Hematopoietic multipotent progenitor cell treated with erythropoietin and hydrocortisone succinate and interleukin-3 and kit ligand, for 8 days (in vitro differentiated cells): ENCODE results near the gene LHX2.
A peak's percentile ranks its signal among the peaks of the same experiment; 100 is the strongest.
"Not testable (repeated sequence)": the region's sequence is repeated elsewhere in the genome, so short reads cannot be mapped to it uniquely, and the experiment has no call there.

Experiments
- DNase-seq: peaks from one replicate; pipeline ENCODE4 v3.0.0-alpha.2; 2015

Gene LHX2, protein sequence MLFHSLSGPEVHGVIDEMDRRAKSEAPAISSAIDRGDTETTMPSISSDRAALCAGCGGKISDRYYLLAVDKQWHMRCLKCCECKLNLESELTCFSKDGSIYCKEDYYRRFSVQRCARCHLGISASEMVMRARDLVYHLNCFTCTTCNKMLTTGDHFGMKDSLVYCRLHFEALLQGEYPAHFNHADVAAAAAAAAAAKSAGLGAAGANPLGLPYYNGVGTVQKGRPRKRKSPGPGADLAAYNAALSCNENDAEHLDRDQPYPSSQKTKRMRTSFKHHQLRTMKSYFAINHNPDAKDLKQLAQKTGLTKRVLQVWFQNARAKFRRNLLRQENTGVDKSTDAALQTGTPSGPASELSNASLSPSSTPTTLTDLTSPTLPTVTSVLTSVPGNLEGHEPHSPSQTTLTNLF

DNA sequence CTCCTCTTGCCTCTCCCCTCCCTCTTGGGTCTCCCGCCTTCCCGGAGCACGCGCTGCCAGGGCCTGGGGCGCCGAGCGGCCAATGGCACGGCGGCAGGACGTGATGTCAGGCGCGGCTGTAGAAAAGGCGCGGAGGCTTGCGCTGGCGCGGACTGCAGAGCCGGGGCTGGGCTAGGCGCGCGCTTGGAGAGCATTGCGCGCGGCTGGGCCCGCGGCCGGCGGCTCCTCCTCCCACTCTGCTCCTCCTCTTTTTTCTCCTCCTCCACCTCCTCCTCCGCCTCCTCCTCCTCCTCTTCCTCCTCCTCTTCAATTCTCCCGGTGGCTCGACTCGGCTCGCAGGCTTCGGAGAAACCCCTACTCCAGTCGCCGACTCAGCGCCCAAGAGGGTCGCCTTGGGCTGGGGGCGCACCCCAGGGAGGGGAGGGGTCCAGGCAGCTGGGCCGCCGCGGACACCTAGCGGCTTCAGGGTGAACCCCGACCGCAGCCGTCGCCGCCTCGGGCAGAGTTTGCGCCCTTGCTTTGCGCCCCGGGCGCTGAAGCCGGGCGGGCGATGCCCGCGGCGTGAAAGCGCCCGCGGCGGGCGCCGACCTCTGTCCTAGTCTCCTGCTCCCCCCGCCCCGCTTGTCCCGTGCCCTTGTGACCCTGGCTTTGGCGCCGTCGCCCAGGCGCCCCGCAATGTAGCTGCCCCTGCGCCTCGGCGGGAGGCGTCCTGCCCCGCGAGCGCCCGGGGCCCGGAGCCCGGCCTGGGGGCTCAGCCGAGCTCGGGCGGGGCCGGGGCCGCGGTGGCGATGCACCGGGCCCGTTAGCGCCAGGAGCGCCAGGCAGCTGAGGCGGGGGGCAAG is at the start of gene LHX2:
Gene LHX2, plus strand, starts transcription at position 309 of the 842 bp plus-strand sequence. CDS start 581 bp downstream, outside the sequence.
- peak; percentile 53 for DNase-seq

DNA sequence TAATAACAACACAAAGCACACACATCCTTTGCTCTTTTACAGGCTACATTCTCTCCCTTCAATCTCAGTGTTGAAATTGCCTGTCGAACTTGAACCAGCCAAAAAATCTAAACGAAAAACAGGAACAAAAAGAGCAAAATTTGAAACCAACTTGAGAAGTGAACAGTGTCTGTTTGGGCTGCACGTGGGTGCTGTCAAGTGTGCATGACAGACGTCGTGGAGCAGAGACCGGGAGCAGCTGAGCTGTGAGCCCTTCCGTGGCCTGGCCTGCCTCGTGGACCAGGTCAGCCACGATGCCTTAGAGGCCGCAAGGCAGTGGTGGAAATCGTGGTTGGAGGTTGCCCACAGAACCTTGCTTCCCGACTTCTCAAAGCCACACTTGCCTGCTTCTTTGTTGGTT is 46.8 kb upstream of the LHX2 start:
- no peak for DNase-seq

DNA sequence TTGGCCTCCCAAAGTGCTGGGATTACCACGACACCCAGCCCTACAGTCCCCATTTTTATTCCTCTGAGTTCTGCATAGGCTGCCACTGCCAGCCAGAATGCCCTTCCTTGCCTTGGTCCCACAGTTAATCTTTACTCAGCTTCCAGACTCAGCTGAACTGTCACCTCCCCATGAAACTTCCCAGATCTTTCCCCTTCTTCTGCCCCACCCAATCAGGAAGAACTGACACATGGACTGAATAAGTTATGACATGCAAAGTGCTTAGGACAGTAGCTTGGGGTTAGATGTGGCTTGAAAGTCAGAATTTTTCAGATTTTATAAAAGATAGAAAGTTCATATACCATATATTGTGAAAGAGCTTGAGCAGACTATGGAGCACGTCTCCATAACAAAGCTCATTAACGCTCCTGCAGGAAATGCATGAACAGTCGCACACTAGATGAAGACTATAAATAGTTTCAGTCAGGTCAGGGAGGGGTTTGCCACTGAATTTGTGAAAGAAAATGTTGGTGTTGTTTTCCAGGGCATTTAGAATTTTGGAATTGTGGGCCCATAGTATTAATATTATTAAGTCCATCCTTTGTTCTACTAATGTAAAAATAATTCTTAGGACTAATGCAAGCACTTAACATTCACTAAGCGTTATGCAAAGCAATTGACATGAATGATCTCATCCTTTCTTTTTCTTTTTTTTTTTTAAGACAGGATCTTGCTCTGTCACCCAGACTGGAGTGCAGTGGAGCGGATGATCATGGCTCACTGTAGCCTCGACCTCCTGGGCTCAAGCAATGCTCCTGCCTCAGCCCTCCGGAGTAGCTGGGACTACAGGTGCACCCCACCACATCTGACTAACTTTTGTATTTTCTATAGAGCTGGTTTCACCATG is 45.5 kb upstream of the LHX2 start:
- no peak for DNase-seq

DNA sequence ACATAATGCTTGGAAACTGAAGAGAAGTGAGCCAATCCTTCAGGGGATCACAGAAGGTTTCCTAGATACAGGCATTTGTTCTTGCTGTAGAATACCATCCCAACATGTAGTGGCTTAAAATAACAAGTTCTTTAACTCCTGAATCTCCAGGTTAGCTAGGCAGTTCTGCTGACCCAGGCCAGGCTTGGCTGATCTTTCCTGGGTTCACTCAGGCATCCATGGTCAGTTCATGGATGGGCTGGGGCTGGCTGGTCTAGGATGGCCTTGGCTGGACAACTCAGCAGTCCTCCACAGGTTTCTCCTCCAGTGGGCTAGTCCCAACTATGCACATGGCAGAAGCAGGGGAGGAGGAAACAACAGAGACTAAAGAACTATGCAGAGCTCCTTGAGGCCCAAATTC is 44.2 kb upstream of the LHX2 start:
- no peak for DNase-seq

DNA sequence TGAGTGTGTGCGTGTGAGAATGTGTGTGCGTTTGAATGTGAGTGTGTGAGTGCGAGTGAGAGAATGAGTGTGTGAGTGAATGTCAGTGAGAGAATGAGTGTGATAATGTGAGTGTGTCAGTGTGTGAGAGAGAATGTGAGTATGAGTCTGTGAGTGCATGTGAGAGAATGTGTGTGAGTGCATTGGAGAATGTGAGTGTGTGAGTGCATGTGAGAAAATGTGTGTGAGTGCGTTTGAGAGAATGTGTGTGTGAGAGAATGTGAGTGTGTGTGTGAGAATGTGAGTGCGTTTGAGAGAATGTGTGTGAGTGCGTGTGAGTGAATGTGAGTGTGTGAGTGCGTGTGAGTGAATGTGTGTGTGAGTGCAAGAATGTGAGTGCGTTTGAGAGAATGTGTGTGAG is 39.0 kb upstream of the LHX2 start:
- no peak for DNase-seq

DNA sequence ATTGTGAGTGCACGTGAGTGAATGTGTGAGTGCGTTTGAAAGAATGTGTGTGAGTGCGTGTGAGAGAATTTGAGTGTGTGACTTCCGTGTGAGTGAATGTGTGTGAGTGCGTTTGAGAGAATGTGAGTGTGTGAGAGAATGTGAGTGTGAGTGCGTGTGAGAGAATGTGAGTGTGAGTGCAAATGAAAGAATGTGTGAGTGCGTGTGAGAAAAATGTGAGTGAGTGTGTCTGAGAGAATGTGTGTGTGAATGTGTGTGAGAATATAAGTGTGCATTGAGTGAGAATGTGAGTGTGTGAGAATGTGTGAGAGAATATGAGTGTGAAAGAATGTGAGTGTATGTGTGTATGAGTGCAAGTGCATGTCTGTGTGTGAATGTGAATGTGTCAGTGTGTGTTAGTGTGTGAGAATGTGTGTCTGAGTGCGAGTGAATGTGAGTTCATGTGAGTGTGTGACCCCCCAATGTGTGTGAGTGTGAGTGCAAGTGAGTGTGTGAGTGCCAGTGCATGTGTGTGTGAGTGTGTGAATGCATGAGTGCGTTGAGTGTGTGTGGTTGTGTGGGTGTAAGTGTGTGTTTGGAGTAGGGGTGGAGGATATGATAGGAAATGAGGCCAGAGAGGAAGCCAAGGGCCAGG is 37.9 kb upstream of the LHX2 start:
- no peak for DNase-seq

DNA sequence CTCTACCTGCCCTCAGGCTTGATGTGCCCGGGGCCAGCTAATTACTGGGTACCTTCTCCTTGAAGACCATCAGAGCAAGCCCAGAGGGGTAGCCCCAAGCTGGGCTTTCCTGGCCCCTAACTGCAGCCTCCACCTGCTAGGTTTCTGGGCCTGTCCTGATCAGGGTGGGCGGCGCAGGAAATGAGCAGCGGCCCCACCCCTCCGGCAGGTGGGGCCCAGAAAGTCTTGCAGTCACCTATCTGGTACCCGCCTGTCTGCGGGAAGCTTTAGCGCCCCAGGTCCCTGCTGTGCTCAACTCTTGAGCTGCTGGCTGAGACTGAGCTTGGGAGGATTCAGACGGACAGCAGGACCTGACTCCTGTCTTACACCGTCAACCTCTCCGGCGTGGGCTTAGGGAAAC is 37.1 kb upstream of the LHX2 start:
- DNase-seq, result no peak

DNA sequence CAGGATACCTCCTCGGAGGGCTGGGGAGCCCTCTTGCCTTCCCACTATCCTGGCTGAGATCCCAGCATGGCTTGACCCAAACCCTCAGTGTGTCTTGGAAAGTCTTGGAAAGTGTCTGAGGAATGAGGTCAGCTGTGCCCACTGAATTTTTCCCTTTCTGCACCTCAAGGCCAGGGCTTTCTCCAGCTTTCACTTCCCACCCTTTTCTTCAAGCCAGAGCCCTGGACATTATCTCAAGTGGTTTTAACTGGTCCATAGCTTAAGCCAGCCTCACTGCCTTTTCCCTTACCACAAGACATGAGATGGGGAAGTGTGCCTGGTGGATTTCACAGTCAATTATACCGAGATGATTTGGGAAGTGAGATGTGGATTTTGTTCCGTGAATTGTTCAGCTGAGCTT is 35.7 kb upstream of the LHX2 start:
- DNase-seq, result no peak

DNA sequence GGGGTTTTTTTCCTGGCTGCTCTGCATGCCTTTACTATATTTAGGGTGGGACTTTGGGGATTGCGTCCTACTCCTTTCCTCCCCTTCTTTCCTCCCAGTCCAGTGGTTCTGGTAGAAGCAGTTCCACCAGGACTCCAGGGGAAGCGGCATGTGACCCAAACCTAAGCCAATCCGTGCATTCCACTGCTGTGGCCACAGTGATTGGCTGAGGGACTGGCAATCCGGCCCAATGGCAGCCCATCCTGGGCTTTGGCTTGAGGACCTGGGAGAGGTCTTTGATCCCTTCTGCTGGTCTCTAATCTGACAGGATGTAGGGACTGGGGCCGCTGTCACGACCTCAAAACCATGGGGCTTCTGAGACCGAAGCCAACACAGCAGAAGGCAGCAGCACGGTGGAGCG is 35.0 kb upstream of the LHX2 start:
- not testable (repeated sequence) for DNase-seq

DNA sequence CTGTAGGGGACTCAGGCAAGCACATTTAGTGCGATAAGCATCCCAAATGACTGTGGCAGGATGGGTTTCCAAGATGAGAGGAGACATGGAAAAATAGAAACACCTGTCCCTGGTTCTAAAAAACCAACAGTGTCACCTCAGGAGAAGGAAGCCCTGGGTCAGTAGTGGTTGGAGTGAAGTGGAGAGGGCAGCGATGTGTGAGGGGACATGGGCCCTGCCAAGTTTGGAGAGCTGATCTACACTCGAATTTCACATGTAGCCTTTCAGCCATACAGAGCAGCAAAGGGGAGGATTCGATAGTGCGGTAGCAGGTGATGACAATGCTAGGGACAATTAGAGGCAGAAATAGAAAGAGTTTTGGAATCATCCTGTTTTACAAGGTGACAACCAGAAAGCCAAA is 32.6 kb upstream of the LHX2 start:
- no peak for DNase-seq

DNA sequence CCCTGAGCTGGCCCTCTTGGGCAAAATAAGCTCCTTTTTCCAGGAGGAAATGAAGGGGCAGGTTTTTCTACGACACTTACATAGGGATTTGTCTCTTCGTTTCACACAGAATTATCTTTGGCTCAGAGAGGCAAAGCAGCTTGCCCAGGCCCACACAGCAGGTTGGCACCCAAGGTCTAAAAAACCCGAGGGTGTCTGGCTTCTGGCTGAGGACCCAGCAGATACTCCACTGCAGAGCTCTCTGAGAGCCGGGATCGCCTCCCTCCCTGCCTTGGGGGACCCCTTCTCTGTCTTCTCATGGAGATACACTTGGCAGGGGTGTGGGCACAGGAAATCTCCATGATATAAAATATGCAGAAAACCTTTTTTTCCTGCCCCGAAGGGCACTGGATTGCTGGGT is 29.0 kb upstream of the LHX2 start:
- no peak for DNase-seq

DNA sequence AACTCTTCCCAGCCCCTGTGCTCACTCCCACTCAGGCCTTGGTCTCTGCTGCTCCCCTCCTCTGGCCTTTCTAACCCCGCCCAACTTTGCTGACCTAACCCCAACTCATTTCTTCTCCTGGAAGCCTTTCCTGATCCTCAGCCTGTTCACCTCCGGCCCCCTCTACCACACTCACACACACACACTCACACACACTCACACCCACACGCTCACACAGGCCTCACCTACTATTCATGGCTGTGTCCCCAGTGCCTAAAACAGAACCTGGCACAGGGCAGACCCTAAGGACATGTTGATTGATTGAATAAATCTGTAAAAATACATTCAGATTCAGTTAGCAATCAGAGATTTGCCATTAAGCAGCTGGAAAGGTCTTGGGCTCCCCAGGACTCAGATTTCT is 28.5 kb upstream of the LHX2 start:
- DNase-seq, result no peak

DNA sequence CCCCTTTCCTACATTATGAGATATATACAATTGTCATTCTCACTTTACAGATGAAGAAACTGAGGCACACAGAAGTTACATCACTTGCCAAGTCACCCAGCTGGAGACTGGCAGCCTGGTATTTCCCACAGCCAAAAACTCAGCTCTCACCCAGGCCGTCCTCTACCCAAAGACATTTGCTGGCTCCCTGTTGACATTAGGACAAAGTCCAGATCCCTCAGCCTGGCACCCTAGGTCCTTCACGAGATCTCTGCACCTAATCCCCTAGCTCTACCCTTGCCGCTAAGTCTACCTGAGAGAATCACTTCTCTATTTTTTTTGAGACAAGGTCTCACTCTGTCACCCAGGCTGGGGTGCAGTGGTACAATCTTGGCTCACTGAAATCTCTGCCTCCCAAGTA is 26.8 kb upstream of the LHX2 start:
- DNase-seq, result no peak

DNA sequence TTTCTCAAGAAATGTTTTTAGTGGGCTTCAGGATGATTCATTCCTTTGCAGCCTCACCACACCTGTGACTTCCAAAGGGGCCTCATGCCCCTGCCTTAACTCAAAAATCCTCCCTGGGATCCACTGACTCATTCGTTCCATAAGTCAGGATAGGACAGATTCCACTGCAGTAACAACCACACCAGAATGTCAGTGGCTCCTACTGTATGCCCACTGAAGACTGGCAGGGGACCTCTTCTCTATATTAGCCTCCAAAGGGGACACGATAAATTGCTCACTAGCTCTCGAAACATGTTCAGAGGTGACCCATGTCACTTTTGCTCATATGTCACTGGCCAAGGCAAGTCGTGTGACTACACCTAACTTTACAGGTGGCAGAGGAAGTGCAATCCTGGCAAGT is 25.7 kb upstream of the LHX2 start:
- no peak for DNase-seq

DNA sequence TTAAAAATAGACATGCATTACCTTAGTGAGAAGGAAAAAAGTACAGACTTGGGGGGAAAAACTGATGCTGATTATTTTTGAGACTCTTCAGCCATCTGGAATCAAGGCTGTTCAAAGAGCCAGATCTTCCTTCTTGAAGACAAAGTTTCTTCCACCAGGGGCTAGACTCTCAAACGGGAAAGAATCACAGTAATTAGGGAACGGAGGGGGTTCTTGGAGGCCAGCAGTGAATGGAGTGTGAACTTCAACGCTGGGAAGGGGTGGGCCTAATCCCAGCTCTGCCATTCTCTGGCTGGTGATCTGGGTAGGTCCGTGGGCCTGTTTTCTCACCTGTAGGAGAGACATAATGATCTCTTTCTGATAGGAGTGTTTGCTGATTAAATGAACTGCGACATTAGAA is 21.1 kb upstream of the LHX2 start:
- DNase-seq, result no peak

DNA sequence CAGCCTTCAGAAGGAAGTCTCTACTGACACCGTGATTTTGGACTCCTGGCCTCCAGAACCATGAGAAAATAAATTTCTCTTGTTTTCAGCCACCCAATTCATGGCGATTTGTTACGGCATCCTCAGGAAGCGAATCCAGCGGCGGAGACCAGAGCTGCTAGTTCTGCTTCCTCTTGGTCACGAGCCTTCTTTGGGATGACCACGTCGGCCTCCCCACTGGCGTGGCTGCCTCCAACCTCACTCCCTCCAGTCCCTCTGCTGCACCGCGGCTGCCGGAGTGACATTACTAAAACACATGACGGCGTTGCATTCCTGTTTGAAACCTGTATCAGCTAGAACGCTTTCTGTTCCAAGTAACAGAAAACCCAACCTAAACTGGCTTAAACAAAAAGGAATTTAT is 18.9 kb upstream of the LHX2 start:
- not testable (repeated sequence) for DNase-seq

DNA sequence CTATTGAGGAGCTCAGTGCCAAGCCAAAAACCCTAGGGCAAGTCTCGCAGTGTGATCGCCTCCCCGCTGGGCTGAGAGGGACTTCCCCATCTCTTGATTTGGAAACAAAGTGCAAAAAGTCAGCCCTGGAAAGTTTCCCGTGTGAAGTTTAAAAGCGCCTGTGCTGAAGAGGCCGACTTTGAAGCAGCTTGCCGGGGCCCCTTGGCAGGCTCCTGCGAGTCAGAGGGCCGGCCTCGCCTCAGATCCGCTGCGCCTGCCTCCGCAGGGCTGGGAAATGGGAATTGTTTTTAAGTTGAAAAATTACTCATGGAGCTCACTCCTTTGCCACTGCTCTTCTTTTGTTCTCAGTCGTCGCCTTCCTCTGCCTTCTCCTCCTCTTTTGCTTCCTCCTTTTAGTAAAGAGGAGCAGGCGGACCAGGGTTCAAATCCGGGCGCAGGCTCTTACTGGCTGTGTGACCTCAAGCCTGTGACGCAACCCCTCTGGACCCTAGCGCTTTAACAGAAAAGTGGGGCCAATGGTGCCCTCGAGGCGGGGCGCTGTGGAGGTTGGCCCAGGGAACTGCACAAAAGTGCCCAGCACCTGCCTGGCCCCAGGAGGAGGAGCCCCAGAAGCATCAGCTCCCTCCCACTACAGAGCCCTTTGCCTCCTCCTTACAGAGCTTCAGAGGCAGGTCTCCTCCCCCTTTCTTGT is 14.7 kb upstream of the LHX2 start:
- DNase-seq, result no peak

DNA sequence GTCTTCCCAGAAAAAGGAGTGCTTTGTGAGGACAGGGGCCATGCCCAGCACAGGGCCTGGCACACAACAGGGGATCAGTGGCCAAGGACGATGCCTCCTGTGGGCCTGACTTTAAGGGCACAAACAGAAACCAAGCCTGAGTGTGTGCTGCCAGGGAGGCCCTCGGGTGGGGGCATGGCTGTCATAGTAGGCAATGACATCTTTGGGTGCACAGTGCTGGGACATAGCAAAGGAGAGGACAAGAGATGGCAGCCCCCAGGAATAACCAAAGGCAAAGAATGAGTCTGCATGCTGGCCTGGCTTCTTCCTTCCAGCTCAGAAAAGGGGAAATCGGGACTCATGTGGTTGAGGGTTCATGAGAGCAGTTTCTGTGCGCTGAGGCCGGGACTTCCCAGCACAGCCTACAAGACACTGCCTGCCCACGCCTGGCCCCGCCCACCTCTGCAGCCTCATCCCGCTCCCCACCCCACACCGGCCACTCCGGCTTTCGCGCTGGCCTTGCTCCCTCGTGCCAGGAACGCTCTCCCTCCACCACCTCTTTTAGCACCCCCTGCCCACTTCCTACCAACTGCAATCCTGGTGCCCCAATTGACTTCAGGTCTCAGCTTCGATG is 13.8 kb upstream of the LHX2 start:
- no peak for DNase-seq

DNA sequence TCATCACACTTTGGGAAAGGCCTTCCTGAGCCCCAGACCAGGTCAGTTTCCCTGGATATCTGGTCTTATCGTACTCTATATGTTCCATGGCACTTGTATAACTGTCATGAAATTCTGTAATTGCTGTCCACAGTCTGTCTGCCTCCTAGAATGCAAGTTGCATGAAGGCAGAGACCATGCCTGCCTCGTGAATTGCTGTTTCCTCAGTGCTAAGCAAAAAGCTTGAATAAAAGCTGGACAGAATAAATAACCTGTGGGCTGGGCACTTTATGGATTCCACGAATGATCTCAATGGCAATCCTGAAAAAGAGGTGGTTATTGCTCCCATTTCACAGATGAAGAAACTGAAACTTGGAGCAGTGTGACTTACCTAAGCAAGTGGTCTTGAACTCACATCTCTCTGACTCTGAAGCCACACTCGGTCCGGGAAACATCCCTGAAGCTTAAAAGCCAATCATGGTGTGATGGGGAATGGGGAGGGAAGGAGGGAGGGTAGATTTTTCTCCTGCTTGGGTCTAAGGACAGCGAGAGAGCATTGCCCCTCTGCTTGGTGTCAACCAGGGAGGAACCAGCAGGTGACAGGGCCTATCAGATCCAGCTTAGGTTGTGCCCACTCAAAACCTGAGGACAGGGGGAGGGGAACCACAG is 13.2 kb upstream of the LHX2 start:
- no peak for DNase-seq

DNA sequence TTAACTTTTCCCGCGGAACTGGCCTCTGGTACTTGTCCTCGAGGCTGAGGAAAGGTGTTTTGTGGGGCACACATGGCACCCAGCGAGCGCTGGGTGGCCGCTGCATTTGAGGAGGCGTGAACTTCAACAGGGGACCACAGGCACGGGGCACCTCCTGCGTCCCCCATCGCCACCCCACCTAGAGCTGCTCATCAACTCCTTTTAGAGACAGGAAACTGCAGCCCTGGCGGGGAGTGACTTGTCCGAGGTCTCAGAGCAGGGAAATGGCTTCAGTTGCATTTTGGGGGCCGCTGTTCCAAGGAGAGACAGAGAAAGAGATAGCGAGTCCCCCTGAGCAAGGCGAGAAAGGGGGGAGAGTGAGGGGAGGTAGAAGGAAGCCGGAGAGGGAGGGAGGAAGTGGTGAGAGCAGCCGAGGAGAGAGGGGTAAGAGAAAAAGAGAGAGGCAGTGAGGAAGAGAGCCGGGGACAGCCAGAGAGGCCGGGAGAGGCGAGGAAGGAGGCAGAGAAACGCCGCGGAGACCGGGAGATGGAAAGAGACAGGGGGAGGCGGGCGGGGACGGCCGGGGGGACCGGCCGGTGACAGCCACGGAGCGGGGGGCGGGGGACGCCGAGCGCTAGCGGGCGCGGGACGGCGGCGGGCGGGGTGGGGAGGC is 12.5 kb upstream of the LHX2 start:
- DNase-seq, result no peak

DNA sequence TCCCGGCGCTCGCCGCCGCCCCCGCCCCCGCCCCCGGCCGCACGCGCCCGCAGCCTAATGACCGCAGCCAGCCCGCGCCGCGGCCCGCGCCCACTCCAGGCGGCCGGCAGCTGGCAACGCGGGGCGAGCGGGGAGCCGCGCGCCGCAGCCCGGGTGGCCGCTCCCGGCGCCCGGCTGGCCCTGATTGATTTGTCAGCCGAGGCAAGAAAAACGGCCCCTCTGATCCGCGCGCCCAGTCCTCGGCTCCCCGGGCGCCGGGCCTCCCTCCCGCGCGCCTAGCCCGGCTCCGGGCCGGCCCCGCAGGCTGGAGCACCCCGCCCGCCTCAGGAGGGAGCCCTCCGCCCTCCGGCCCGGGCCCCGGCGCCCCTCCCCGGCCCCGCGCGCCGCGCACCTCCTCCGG is 11.9 kb upstream of the LHX2 start:
- no peak for DNase-seq
